HG02571 (cell line): ENCODE results near the gene NPFFR1.
A peak's percentile ranks its signal among the peaks of the same experiment; 100 is the strongest.

Experiments
- ATAC-seq: cut with Tn5 transposase; IDR thresholded peaks from one replicate; pipeline ENCODE4 v1.9.1; 2021; ENCODE audit warnings: mild to moderate bottlenecking, moderate library complexity; ENCODE audit not compliant: unreplicated experiment

Gene NPFFR1

GRCh38 chr10:70315815-70316214 is 32.0 kb upstream of the NPFFR1 start:
- no peak for ATAC-seq

GRCh38 chr10:70315276-70315675 is 31.5 kb upstream of the NPFFR1 start:
- ATAC-seq: no peak

GRCh38 chr10:70312972-70313371 is 29.2 kb upstream of the NPFFR1 start:
- no peak for ATAC-seq

- no peak for ATAC-seq
Measured at GRCh38 chr10:70312249-70312648, 28.4 kb upstream of the NPFFR1 start.

GRCh38 chr10:70311698-70312097 is 27.9 kb upstream of the NPFFR1 start:
- ATAC-seq: no peak

- ATAC-seq: no peak
Measured at GRCh38 chr10:70309661-70310060, 25.9 kb upstream of the NPFFR1 start.

GRCh38 chr10:70308121-70309060 is 24.6 kb upstream of the NPFFR1 start:
- ATAC-seq: no peak

GRCh38 chr10:70306886-70307520 is 23.2 kb upstream of the NPFFR1 start:
- no peak for ATAC-seq

GRCh38 chr10:70306181-70306705 is 22.4 kb upstream of the NPFFR1 start:
- no peak for ATAC-seq

- ATAC-seq: no peak
Measured at GRCh38 chr10:70303730-70304129, 19.9 kb upstream of the NPFFR1 start.

GRCh38 chr10:70302292-70302691 is 18.5 kb upstream of the NPFFR1 start:
- ATAC-seq: no peak

- ATAC-seq: no peak
Measured at GRCh38 chr10:70300908-70301597, 17.2 kb upstream of the NPFFR1 start.

GRCh38 chr10:70300461-70300860 is 16.7 kb upstream of the NPFFR1 start:
- ATAC-seq: no peak

GRCh38 chr10:70299876-70300275 is 16.1 kb upstream of the NPFFR1 start:
- ATAC-seq: no peak

- no peak for ATAC-seq
Measured at GRCh38 chr10:70298393-70298792, 14.6 kb upstream of the NPFFR1 start.

GRCh38 chr10:70297224-70297623 is 13.4 kb upstream of the NPFFR1 start:
- no peak for ATAC-seq

- no peak for ATAC-seq
Measured at GRCh38 chr10:70296406-70296899, 12.6 kb upstream of the NPFFR1 start.

GRCh38 chr10:70295926-70296325 is 12.1 kb upstream of the NPFFR1 start:
- no peak for ATAC-seq

- ATAC-seq: no peak
Measured at GRCh38 chr10:70295321-70295720, 11.5 kb upstream of the NPFFR1 start.

- ATAC-seq: peak; percentile 75
Measured at GRCh38 chr10:70293169-70293843, 9.5 kb upstream of the NPFFR1 start.

- ATAC-seq: no peak
Measured at GRCh38 chr10:70292004-70292403, 8.2 kb upstream of the NPFFR1 start.
